ENCODE results near the gene B4GALT2. TPM values are rescaled to one million over a fixed set of nuclear protein-coding genes. Genes with fewer than 3 reads are reported as not detected.

The B4GALT2 gene
- total and polyA plus RNA-seq, 2 of the 8 experiments (the other 6 are each of a cell fraction or from before 2014, with no cell fraction given) = 56.5 to 121 TPM

GRCh38 chr1:43965316-43965715 is 13.7 kb upstream of the B4GALT2 start:
- no peaks in the 10 kb centered on the region for H3K79me1 ChIP-seq (ENCODE audit: low read depth, low read length)
- H3K27me3 ChIP-seq (replicated peaks in 1 of 4; ENCODE audit: control insufficient read depth in 3 of 4, extremely low read depth in 1 of 4, insufficient read depth in 3 of 4, low read length in 3 of 4) = no peaks in the 10 kb centered on the region
- no peak for FAIRE-seq
- H2BK15ac ChIP-seq (ENCODE audit: low read length) = no peak overlapping the region
- no peak overlapping the region for H3K18ac ChIP-seq (ENCODE audit: extremely low read depth, low read length)
- H4K91ac ChIP-seq (replicated peaks; ENCODE audit: insufficient read length, low read length) = no peak overlapping the region
- H3K79me2 ChIP-seq (ENCODE audit: control insufficient read depth in 1 of 2, insufficient read depth in 2 of 2, low read length in 2 of 2) = peaks cover 0 to 3% of the 10 kb centered on the region in 2 experiments; a peak in 2 of 4 replicates
- H4K5ac ChIP-seq (ENCODE audit: insufficient read length, low read depth, low read length) = no peak overlapping the region
- no peak overlapping the region for H3K14ac ChIP-seq (ENCODE audit: insufficient read length)
- no peak overlapping the region for H3K4ac ChIP-seq (replicated peaks; ENCODE audit: insufficient read length, low read depth, low read length)
- TF ChIP-seq CBX8 (IDR thresholded peaks at IDR 0.05; ENCODE audit: borderline replicate concordance, low read depth, low read length) (no peak), ATF3 (IDR thresholded peaks at IDR 0.05; ENCODE audit: insufficient read depth, low read depth, low read length) (no peak), SP2 (IDR thresholded peaks at IDR 0.05; ENCODE audit: low read length) (no peak), EZH2 (IDR thresholded peaks at IDR 0.05; ENCODE audit: low read depth, low read length, severe bottlenecking) (no peak), TBP (IDR thresholded peaks at IDR 0.05; ENCODE audit: low read depth, low read length) (no peak), RNF2 (IDR thresholded peaks at IDR 0.05; ENCODE audit: borderline replicate concordance, low read depth, low read length, missing control alignments, poor library complexity, severe bottlenecking) (no peak), POLR2AphosphoS5 (IDR thresholded peaks at IDR 0.05; ENCODE audit: low read depth, low read length) (no peak), CTBP2 (IDR thresholded peaks at IDR 0.05; ENCODE audit: borderline replicate concordance, insufficient read depth, insufficient read length, low read length) (no peak)
- WGBS, 2 experiments (ENCODE audit: extremely low coverage in 1 of 2, insufficient coverage in 1 of 2, insufficient read length in 1 of 2, insufficient replicate concordance in 2 of 2, low coverage in 1 of 2, low lambda C conversion rate in 2 of 2, missing lambda C conversion rate in 1 of 2) = 97% methylated on average over 2 of the region's 3 CpGs; no CpG with 5 or more reads in 1 of the 2 experiments
- peaks cover 10% of the 10 kb centered on the region; the same call in 1 of the 2 replicates for H3K23me2 ChIP-seq (ENCODE audit: low read depth, low read length)
- no peak overlapping the region for H3K27ac ChIP-seq (ENCODE audit: low read depth, low read length)
- no peak overlapping the region for H2BK12ac ChIP-seq (ENCODE audit: low read depth, low read length)
- POLR2A ChIA-PET (ENCODE audit: partially characterized antibody) = no interaction called here
- no peak for DNase-seq (ENCODE audit: low read depth in 1 of 2, low spot score in 2 of 2)
- H3K36me3 ChIP-seq (ENCODE audit: control insufficient read depth in 2 of 4, insufficient read depth in 4 of 4, low read length in 3 of 4) = peaks cover 0 to 4% (median 0%) of the 10 kb centered on the region in 4 experiments; a peak in 1 of 8 replicates
- no peak overlapping the region for H3K9ac ChIP-seq (replicated peaks in 1 of 4; ENCODE audit: extremely low read depth in 1 of 4, low read depth in 3 of 4, low read length in 3 of 4)
- peaks cover 0 to 5% of the 10 kb centered on the region in 2 experiments for H4K20me1 ChIP-seq (replicated peaks in 1 of 2; ENCODE audit: control insufficient read depth in 1 of 2, insufficient read depth in 2 of 2, low read length in 2 of 2)
- H3K4me2 ChIP-seq (ENCODE audit: insufficient read depth in 1 of 2, low read depth in 2 of 2, low read length in 2 of 2) = no peak overlapping the region
- H3K4me1 ChIP-seq (replicated peaks in 1 of 4; ENCODE audit: control insufficient read depth in 3 of 4, insufficient read depth in 4 of 4, low read length in 3 of 4) = no peaks in the 10 kb centered on the region
- no peak overlapping the region for H2AK5ac ChIP-seq (ENCODE audit: low read depth, low read length)
- no peaks in the 10 kb centered on the region for H3K9me3 ChIP-seq (ENCODE audit: insufficient read depth in 2 of 2, low read depth in 1 of 2, low read length in 1 of 2)
- H2BK20ac ChIP-seq (ENCODE audit: low read length) = no peak overlapping the region
- H2AFZ ChIP-seq (ENCODE audit: low read length) = no peak overlapping the region
- H2BK5ac ChIP-seq (ENCODE audit: low read depth, low read length) = no peak overlapping the region
- H3K4me3 ChIP-seq (ENCODE audit: extremely low read depth in 1 of 4, insufficient read depth in 2 of 4, low read depth in 3 of 4, low read length in 4 of 4) = no peak overlapping the region
- no peak overlapping the region for H2BK120ac ChIP-seq (replicated peaks; ENCODE audit: low read depth, low read length)
- CTCF ChIA-PET (ENCODE audit: partially characterized antibody) = interaction anchor here (9.2 kb wide), 1 partner anchor 19 kb away, joined by 79 read pairs; the partner anchor contains the start of gene IPO13
- no peak overlapping the region for H4K8ac ChIP-seq (ENCODE audit: extremely low read depth, insufficient read depth, low read length)
- H3K56ac ChIP-seq (replicated peaks; ENCODE audit: insufficient read length, low read depth, low read length) = no peak overlapping the region
- no peak overlapping the region for H3K23ac ChIP-seq (ENCODE audit: insufficient read length)

All from H1 (cell line).